HepG2 (cell line): ENCODE measurements around the gene TBC1D25. TPM values are rescaled to one million over a fixed set of nuclear protein-coding genes. Genes with fewer than 3 reads are reported as not detected.

Experiments used
- ATAC-seq: fragments of 200-7000 bp; cut with Tn5 transposase; 3 replicates; pipeline ENCODE4 v1.9.1; 2020; ENCODE audit warnings: mild to moderate bottlenecking, moderate library complexity
- BruUV-seq: library from RNA; stranded (reverse); fragments of 400-500 nt; replicated peaks from 2 replicates; lab custom pipeline; 2021; lab: Mats Ljungman, UMichigan
- CTCF ChIA-PET: fragments of 300-600 bp; formaldehyde crosslinking; extraction: SDS; loops from one replicate; lab custom pipeline; 2021; ENCODE audit warnings: low total read pairs, inconsistent platforms, low intra/inter-chr PET ratio; lab: Yijun Ruan, JAX
- POLR2A ChIA-PET: fragments of 350-600 bp; sonication (Branson Sonifier 250); formaldehyde crosslinking; loops from one replicate; lab custom pipeline; 2020; ENCODE audit warnings: antibody characterized with exemption, inconsistent platforms; lab: Yijun Ruan, JAX
- DNase-seq: peaks from one replicate; pipeline ENCODE4 v3.0.0-alpha.2; 2015; ENCODE audit warnings: low spot score
- FAIRE-seq: peaks from 3 replicates; lab custom pipeline; 2011; peaks lifted over from hg19 to GRCh38; lab: Jason Lieb, UNC
- H2AFZ ChIP-seq: one replicate; pipeline ENCODE4 v1.6.1; 2011; ENCODE audit warnings: low read length, inconsistent platforms
- H3K27ac ChIP-seq: fragments of 300-600 bp; 3 replicates; pipeline ENCODE4 v1.8.0; 2011; ENCODE audit warnings: mixed run types, mild to moderate bottlenecking, mixed read lengths, low read length, inconsistent platforms; ENCODE audit not compliant: insufficient read depth; ENCODE audit errors: extremely low read length
- H3K27me3 ChIP-seq, 2 experiments: fragments of 200-600 bp in 1 of 2; 2 replicates in 1 of 2; 3 replicates in 1 of 2; pipeline versions ENCODE4 v1.6.0 to v1.8.0; 2011; ENCODE audit warnings: low read length in 2 of 2, mild to moderate bottlenecking in 2 of 2, moderate library complexity in 2 of 2, inconsistent platforms in 1 of 2; ENCODE audit not compliant: insufficient read depth in 2 of 2, control insufficient read depth in 1 of 2
- H3K36me3 ChIP-seq, 2 experiments: fragments of 200-600 bp in 1 of 2; replicated peaks in 1 of 2; 2 replicates in 1 of 2; 3 replicates in 1 of 2; pipeline versions ENCODE4 v1.5.1 to v1.8.0; 2011; ENCODE audit warnings: low read length in 2 of 2, inconsistent platforms in 1 of 2; ENCODE audit not compliant: insufficient read depth in 2 of 2, control insufficient read depth in 1 of 2
- H3K4me1 ChIP-seq: 2 replicates; pipeline ENCODE4 v1.5.1; 2012; ENCODE audit warnings: low read length, inconsistent platforms; ENCODE audit not compliant: insufficient read depth
- H3K4me2 ChIP-seq: 2 replicates; pipeline ENCODE4 v1.6.0; 2011; ENCODE audit warnings: low read depth, low read length, inconsistent platforms
- H3K4me3 ChIP-seq, 3 experiments: fragments of 200-600 bp in 1 of 3; sonication (generic), shearing (Covaris generic) in 1 of 3; replicated peaks in 1 of 3; 2 replicates each; pipeline ENCODE4 v1.5.1; 2011 to 2016; ENCODE audit warnings: low read length in 3 of 3, inconsistent platforms in 2 of 3, low read depth in 2 of 3, mild to moderate bottlenecking in 2 of 3, control low read depth in 1 of 3, mixed read lengths in 1 of 3; ENCODE audit not compliant: insufficient read depth in 1 of 3
- H3K79me2 ChIP-seq: one replicate; pipeline ENCODE4 v1.6.1; 2011; ENCODE audit warnings: low read length, inconsistent platforms; ENCODE audit not compliant: insufficient read depth
- H3K9ac ChIP-seq: 2 replicates; pipeline ENCODE4 v1.6.0; 2011; ENCODE audit warnings: mild to moderate bottlenecking, low read depth, low read length, inconsistent platforms; ENCODE audit not compliant: insufficient read depth
- H3K9me3 ChIP-seq: 2 replicates; pipeline ENCODE4 v1.5.1; 2012; ENCODE audit warnings: mild to moderate bottlenecking, low read length
- H4K20me1 ChIP-seq: 2 replicates; pipeline ENCODE4 v1.6.0; 2011; ENCODE audit warnings: inconsistent platforms, mild to moderate bottlenecking, low read length, moderate library complexity; ENCODE audit not compliant: insufficient read depth
- FIP1L1 ChIP-seq: fragments of 200-400 bp; formaldehyde crosslinking; IDR thresholded peaks from 2 replicates; pipeline ENCODE4 v1.6.1; 2018; ENCODE audit warnings: low read depth, mild to moderate bottlenecking, low read length, moderate library complexity, borderline replicate concordance; ENCODE audit not compliant: insufficient read depth
- FOXM1 ChIP-seq: sonication (generic); formaldehyde crosslinking; IDR thresholded peaks from 2 replicates; pipeline ENCODE4 v1.5.0; 2020; ENCODE audit warnings: missing genetic modification reagents
- HNF4A ChIP-seq: sonication (generic); formaldehyde crosslinking; IDR thresholded peaks from 2 replicates; pipeline ENCODE4 v1.4.0; 2020; ENCODE audit warnings: missing genetic modification reagents
- NFE2L1 ChIP-seq: sonication (generic); formaldehyde crosslinking; IDR thresholded peaks from 2 replicates; pipeline ENCODE4 v1.4.0; 2020; ENCODE audit warnings: missing genetic modification reagents, mild to moderate bottlenecking, borderline replicate concordance
- RARA ChIP-seq: IDR thresholded peaks from 2 replicates; pipeline ENCODE4 v1.6.1; 2016; ENCODE audit warnings: missing genetic modification reagents, missing compliant biosample characterization
- SIN3B ChIP-seq: fragments of 150-350 bp; IDR thresholded peaks from 2 replicates; pipeline ENCODE4 v1.6.1; 2014; ENCODE audit warnings: low read length
- SKI ChIP-seq: fragments of 450-650 bp; IDR thresholded peaks from one replicate; pipeline ENCODE4 v1.6.1; 2018; ENCODE audit warnings: mild to moderate bottlenecking; ENCODE audit not compliant: partially characterized antibody
- SMAD3 ChIP-seq: sonication (generic); formaldehyde crosslinking; IDR thresholded peaks from 2 replicates; pipeline ENCODE4 v1.4.0; 2020; ENCODE audit warnings: missing genetic modification reagents
- ZNF143 ChIP-seq: sonication (generic); formaldehyde crosslinking; IDR thresholded peaks from 2 replicates; pipeline ENCODE4 v1.4.0; 2020; ENCODE audit warnings: missing genetic modification reagents
- ZNF207 ChIP-seq: fragments of 450-650 bp; IDR thresholded peaks from 2 replicates; pipeline ENCODE4 v1.6.1; 2016; ENCODE audit warnings: antibody characterized with exemption, borderline replicate concordance
- ZNF282 ChIP-seq: fragments of 450-650 bp; IDR thresholded peaks from 2 replicates; pipeline ENCODE4 v1.6.1; 2018; ENCODE audit not compliant: partially characterized antibody
- ZNF44 ChIP-seq: sonication (generic); formaldehyde crosslinking; IDR thresholded peaks from 2 replicates; pipeline ENCODE4 v1.5.1; 2020; ENCODE audit warnings: mild to moderate bottlenecking, missing genetic modification reagents
- WGBS: methylation state at CpG from one replicate; pipeline ENCODE4 v1.1.6; 2017; ENCODE audit warnings: low lambda C conversion rate; 5-methylcytosine and 5-hydroxymethylcytosine counted together
- in situ Hi-C: cut with HindIII; loops from 2 replicates; pipeline ENCODE4 v1.10.0; 2017; ENCODE audit warnings: low pct_unique_long_range_greater_than_20kb; ENCODE audit not compliant: extremely low pct_ligation_motif_present
- intact Hi-C: fragments of 100-400 bp; cut with micrococcal nuclease; formaldehyde crosslinking; loops from one replicate; pipeline ENCODE4 v1.10.0; 2022; ENCODE audit not compliant: unreplicated experiment
- polyA plus RNA-seq, 8 experiments: library from polyadenylated mRNA; depleted of rRNA in 3 of 8; stranded (reverse) in 7 of 8; unstranded in 1 of 8; fragments of >200 nt; fragmentation: Illumina TruSeq in 4 of 8; extraction: Trizol in 4 of 8; gene quantifications; 2 replicates each; pipeline versions ENCODE4 v1.2.1 to v1.2.3, GENCODE V29; 2011 to 2016; ENCODE audit warnings: low read depth in 4 of 8, missing spikeins in 1 of 8, mixed read lengths in 1 of 8; ENCODE audit not compliant: insufficient read depth in 1 of 8
- total RNA-seq, 5 experiments: library from RNA; depleted of rRNA; stranded (reverse); fragments of >200 nt; fragmentation: Illumina TruSeq; extraction: Trizol; gene quantifications; 2 replicates each; pipeline ENCODE4 v1.2.3, GENCODE V29; 2016; ENCODE audit warnings: low read depth in 1 of 5
- TF ChIP-seq, protein P1 (sequence below): sonication (generic); formaldehyde crosslinking; IDR thresholded peaks from 2 replicates; pipeline ENCODE4 v1.5.0; 2020; ENCODE audit warnings: missing genetic modification reagents, mild to moderate bottlenecking, borderline replicate concordance
- TF ChIP-seq, protein P2 (sequence below): sonication (generic); formaldehyde crosslinking; IDR thresholded peaks from 2 replicates; pipeline ENCODE4 v1.8.0; 2022; ENCODE audit warnings: mild to moderate bottlenecking, missing genetic modification reagents, moderate library complexity
- TF ChIP-seq, protein P3 (sequence below): sonication (generic); formaldehyde crosslinking; IDR thresholded peaks from 2 replicates; pipeline ENCODE4 v1.5.0; 2020; ENCODE audit warnings: mild to moderate bottlenecking, missing genetic modification reagents
- TF ChIP-seq, protein P4 (sequence below): sonication (generic); formaldehyde crosslinking; IDR thresholded peaks from 2 replicates; pipeline ENCODE4 v1.8.0; 2022; ENCODE audit warnings: missing genetic modification reagents, mild to moderate bottlenecking, borderline replicate concordance

TBC1D25 gene
- total and polyA plus RNA-seq, 2 of the 13 experiments (the other 11 are each of a cell fraction or from before 2014, with no cell fraction given): 3.5 to 4.7 TPM

DNA sequence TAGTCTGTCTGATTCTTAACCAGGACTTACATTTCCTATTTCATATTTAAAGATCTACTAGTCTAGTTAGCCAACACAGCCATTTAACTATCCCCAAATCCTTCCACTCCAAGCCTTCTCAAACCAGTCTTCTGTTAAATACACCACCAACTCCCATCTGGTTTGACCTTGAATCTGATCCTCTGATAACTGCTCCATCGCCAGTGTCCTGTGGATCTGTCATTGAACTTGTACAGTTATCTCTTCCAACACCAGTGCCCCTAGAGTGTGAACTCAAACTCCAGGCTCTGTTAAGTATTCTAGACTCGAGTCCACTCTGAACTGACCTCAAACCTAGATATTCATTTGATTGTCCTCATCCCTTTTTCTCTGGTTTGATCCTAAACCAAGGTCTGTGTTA lies 72.2 kb downstream of the TBC1D25 start:
- no peaks in the 10 kb centered on the region for H3K79me2 ChIP-seq
- no peak overlapping the region for H3K4me2 ChIP-seq
- ChIA-PET CTCF (no interaction called here), POLR2A (no interaction called here)
- no peak for TF ChIP-seq ZNF207
- TF ChIP-seq RARA (CRISPR knock-in tag): peak; percentile 56
- peak; percentile 36 for TF ChIP-seq SKI
- no peak for TF ChIP-seq SIN3B
- TF ChIP-seq, protein P1, sequence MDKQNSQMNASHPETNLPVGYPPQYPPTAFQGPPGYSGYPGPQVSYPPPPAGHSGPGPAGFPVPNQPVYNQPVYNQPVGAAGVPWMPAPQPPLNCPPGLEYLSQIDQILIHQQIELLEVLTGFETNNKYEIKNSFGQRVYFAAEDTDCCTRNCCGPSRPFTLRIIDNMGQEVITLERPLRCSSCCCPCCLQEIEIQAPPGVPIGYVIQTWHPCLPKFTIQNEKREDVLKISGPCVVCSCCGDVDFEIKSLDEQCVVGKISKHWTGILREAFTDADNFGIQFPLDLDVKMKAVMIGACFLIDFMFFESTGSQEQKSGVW (CRISPR knock-in tag): no peak
- TF ChIP-seq SMAD3 (CRISPR knock-in tag): no peak
- TF ChIP-seq ZNF44 (CRISPR knock-in tag): no peak
- TF ChIP-seq, protein P2, sequence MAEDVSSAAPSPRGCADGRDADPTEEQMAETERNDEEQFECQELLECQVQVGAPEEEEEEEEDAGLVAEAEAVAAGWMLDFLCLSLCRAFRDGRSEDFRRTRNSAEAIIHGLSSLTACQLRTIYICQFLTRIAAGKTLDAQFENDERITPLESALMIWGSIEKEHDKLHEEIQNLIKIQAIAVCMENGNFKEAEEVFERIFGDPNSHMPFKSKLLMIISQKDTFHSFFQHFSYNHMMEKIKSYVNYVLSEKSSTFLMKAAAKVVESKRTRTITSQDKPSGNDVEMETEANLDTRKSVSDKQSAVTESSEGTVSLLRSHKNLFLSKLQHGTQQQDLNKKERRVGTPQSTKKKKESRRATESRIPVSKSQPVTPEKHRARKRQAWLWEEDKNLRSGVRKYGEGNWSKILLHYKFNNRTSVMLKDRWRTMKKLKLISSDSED (CRISPR knock-in tag): no peak
- TF ChIP-seq FIP1L1: no peak
- no peak for TF ChIP-seq NFE2L1
- TF ChIP-seq, protein P3, sequence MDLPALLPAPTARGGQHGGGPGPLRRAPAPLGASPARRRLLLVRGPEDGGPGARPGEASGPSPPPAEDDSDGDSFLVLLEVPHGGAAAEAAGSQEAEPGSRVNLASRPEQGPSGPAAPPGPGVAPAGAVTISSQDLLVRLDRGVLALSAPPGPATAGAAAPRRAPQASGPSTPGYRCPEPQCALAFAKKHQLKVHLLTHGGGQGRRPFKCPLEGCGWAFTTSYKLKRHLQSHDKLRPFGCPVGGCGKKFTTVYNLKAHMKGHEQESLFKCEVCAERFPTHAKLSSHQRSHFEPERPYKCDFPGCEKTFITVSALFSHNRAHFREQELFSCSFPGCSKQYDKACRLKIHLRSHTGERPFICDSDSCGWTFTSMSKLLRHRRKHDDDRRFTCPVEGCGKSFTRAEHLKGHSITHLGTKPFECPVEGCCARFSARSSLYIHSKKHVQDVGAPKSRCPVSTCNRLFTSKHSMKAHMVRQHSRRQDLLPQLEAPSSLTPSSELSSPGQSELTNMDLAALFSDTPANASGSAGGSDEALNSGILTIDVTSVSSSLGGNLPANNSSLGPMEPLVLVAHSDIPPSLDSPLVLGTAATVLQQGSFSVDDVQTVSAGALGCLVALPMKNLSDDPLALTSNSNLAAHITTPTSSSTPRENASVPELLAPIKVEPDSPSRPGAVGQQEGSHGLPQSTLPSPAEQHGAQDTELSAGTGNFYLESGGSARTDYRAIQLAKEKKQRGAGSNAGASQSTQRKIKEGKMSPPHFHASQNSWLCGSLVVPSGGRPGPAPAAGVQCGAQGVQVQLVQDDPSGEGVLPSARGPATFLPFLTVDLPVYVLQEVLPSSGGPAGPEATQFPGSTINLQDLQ: no peak
- no peak for TF ChIP-seq ZNF282
- TF ChIP-seq HNF4A: 0 out of 2 replicates have a peak, but pooled peaks have one; percentile 15
- TF ChIP-seq ZNF143 (CRISPR knock-in tag): no peak
- TF ChIP-seq, protein P4, sequence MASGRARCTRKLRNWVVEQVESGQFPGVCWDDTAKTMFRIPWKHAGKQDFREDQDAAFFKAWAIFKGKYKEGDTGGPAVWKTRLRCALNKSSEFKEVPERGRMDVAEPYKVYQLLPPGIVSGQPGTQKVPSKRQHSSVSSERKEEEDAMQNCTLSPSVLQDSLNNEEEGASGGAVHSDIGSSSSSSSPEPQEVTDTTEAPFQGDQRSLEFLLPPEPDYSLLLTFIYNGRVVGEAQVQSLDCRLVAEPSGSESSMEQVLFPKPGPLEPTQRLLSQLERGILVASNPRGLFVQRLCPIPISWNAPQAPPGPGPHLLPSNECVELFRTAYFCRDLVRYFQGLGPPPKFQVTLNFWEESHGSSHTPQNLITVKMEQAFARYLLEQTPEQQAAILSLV (CRISPR knock-in tag): no peak
- no peak for TF ChIP-seq FOXM1 (CRISPR knock-in tag)
- FAIRE-seq: peak; percentile 47
- WGBS: 0% methylated on average over 2 of the region's 2 CpGs
- H3K36me3 ChIP-seq: no peaks in the 10 kb centered on the region
- no TSS peak for BruUV-seq
- peak; percentile 60 for ATAC-seq
- H3K4me3 ChIP-seq: no peak overlapping the region
- H3K9me3 ChIP-seq: no peaks in the 10 kb centered on the region
- intact Hi-C loops: no loop called here
- no peak overlapping the region for H2AFZ ChIP-seq
- in situ Hi-C loops: no loop called here
- H3K9ac ChIP-seq: no peak overlapping the region
- H3K4me1 ChIP-seq: peaks cover 36% of the 10 kb centered on the region
- DNase-seq: no peak
- no peaks in the 10 kb centered on the region for H4K20me1 ChIP-seq
- no peak overlapping the region for H3K27ac ChIP-seq
- no peaks in the 10 kb centered on the region for H3K27me3 ChIP-seq
